A549 treated with AZD9567 at 1 μM for 4 hours (cell line): Measurements from ENCODE around the gene TMEM203. TPM values are rescaled to one million over a fixed set of nuclear protein-coding genes. Genes with fewer than 3 reads are reported as not detected.

Experiments used
- total RNA-seq: library from RNA; stranded (reverse); fragments of 200-300 nt; extraction: Qiagen RNA extraction; gene quantifications from 5 replicates; pipeline ENCODE4 v1.2.3, GENCODE V29; 2022; ENCODE audit not compliant: insufficient read depth

TMEM203 gene
- 32.0 to 48.4 TPM (median 46.4 TPM) in 5 replicates for total RNA-seq

DNA sequence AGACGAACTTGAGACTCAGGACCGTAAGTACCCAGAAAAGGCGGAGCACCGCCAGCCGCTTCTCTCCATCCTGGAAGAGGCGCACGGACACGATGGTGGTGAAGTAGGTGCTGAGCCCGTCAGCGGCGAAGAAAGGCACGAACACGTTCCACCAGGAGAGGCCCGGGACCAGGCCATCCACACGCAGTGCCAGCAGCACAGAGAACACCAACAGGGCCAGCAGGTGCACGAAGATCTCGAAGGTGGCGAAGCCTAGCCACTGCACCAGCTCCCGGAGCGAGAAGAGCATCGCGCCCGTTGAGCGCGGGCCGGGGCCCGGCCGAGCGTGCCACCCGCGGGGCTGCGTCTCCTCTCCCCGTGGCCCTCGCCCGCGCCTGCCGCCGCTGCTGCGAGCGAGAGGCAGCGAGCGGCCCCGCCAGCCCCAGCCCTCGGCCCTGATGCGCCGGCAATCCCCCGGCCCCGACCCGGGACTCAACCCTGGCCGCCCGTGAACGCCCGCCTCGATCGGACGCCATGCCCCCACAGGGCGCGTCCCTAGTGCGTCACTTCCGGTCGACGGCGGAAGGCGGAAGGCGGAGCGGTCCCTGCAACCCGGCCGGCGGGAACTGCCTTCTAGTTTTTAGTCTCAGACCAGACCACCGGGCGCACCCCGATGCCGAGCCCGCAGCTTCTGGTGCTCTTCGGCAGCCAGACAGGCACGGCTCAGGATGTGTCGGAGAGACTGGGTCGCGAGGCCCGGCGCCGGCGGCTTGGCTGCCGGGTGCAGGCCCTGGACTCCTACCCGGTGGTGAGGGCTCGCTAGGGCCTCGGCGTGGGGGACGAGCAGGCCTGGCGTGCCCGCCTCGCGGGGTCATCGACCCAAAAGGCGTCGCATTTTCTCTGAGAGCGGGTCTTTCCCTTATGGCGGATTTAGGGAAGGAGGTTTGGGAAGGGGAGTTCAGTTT lies at the start of gene TMEM203, which contains the start of gene NDOR1:
TMEM203 (minus strand) TSS at position 523 of the 944 bp plus-strand sequence; CDS start at position 289, 234 bp downstream.
NDOR1 (plus strand) TSS at position 575 of the 944 bp plus-strand sequence; CDS start at position 653, 78 bp downstream.

DNA sequence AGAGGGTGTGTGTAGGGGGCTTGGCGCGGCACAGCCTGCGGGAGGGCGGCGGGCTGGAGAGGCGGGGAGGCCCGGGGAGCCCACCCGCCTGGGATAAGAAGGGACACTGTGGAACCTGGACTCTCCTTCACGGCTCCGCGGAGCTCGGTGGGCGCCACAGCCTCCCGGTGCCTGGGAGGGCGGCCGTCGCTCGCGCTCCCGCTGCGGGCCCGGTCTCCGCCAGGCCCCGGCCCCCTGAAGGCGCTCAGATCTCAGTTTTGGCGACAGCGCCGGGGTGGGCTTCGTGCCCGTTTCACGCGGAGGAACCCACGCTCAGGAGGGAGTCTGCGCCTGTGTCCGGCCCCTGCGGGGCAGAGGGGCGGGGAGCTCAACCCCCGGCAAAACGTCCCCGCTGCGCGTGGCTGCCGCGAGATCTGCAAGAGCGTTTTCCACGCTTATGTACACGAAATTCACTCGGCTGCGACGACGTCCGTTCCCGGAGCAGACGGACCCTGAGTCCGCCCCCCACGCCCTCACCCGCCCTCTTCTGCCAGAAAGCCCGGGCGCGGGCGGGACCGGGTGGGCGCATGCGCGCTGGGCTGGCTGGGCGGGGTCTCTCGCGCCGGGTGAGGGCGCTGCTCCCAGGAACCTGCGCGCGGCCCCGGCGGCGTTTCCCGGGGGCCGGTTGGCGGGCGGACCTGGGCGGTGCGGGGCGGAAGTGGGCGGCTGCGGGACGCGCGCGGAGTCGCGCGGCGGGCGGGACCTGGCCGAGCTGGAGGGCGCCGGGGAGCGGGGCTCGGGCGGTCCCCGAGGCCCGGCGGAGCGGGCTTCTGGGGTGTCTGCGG lies 49.4 kb upstream of the TMEM203 start, which contains the start of gene NELFB:
NELFB (plus strand) TSS at position 704 of the 824 bp plus-strand sequence.

GRCh38 chr9:137251194-137251461 lies 45.7 kb upstream of the TMEM203 start, which contains the start of gene STPG3:
TSS of gene STPG3 (plus strand) at chr9:137251286. CDS start at chr9:137251287, 1 bp downstream.

DNA sequence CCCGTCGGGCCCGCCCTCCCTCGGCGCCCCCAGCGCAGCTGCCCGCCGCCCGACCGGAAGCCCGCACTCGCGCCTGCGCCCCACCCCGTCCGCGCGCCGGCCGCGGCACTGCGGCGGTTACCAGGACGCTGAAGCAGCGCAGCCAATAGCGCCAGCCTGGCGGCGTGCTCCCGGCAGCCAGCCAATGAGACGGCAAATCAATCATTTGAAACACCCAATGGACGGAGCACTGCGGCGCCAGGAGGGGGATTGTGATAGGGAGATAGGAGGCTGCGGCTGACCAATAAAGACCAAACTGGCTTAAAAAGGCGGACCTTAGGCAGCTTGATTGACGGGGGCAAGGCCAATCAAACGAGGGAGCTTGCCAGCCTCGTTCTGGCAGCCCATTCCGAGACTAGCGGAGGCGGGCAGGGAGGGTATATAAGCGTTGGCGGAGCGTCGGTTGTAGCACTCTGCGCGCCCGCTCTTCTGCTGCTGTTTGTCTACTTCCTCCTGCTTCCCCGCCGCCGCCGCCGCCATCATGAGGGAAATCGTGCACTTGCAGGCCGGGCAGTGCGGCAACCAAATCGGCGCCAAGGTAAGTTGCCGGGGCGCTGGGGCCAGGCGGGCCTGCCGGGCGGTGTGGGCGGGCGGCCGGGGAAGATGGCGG lies 35.5 kb upstream of the TMEM203 start, which contains the start of gene TUBB4B:
TUBB4B (plus strand) TSS at position 447 of the 649 bp plus-strand sequence; CDS start at position 521, 74 bp downstream.

GRCh38 chr9:137230705-137231371 lies 25.4 kb upstream of the TMEM203 start, which contains the start of gene SLC34A3:
TSS of gene SLC34A3 (plus strand) at chr9:137230901. CDS start at chr9:137231703, 802 bp downstream.

DNA sequence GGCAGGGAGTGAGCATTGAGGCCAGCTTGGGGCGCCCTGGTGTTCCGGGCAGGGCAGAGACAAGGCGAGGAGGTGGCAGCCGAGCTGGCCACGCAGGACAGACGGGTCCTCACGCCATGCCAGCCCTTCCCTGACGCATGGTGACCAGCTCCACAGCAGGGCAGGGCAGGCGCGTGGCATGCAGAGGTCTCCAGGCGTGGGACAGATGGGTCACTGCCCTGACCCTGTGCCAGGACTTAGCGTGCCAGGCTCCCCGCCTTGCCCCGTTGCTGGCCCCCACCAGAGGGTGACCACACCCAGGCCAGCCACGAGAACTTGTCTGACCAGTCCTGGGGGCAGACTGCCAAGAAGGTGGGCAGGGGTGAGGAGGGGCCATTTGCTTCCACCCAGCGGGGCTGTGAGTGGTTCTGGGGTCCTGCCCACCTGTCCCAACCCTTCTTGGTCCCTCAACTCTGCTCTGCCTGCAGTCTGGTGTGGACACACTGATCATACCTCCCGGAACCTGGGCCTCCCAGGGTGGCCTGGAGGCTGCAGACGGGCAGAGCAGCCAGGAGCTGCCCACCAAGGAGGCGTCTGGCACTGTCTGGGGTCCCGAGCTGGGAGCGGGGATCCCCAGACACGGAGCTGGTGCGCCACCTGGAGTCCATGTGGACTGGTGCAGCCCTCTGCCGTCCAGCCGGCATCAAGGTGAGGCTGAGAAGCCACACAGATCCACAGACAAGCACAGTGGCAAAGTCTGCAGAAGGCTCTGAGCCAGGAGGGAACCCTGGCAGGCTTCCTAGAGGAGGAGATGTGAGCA lies 21.8 kb upstream of the TMEM203 start, which contains the start of gene RNF224:
RNF224 (plus strand) TSS at position 449 of the 799 bp plus-strand sequence. CDS start 834 bp downstream, outside the sequence.

DNA sequence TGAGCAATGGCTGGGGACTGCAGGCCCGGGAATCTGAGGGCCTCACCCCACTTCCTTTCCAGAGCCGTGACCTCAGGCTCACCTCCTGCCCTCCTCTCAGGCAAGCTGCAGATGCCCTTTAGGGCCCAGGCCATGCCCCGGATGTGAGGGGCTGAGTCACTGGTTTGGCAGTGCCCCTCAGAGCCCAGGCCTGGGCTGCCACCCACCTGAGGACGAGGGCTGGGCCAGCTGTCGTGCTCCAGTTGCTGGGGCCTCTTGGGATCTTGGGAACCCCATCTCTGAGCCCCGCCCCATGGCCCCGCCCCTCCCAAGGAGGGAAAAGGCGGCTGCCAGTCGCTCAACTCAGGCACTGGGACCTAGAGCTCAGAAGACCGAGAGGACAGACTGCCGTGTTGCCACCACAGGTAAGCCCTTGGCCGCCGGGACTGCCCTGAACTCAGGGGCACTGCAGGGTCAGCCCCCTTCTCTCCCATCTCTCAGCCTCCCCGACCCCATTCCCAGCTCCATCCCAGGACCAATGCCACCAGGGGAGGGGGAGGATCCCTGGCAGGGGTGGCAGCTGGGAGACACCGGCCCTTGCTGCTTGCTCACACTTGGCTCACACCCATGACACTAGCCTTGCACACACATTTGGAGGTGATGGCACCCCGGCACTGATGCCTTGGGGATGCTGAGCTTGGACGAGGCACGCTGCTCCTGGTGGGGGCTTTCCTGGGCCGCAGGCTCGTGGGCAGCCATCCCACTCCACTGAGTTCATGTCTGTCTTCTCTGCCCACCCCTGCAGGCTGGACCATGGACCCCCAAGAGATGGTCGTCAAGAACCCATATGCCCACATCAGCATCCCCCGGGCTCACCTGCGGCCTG lies 19.6 kb upstream of the TMEM203 start, which contains the start of gene CYSRT1:
CYSRT1 (plus strand) TSS at position 345 of the 865 bp plus-strand sequence; CDS start at position 793, 448 bp downstream.

DNA sequence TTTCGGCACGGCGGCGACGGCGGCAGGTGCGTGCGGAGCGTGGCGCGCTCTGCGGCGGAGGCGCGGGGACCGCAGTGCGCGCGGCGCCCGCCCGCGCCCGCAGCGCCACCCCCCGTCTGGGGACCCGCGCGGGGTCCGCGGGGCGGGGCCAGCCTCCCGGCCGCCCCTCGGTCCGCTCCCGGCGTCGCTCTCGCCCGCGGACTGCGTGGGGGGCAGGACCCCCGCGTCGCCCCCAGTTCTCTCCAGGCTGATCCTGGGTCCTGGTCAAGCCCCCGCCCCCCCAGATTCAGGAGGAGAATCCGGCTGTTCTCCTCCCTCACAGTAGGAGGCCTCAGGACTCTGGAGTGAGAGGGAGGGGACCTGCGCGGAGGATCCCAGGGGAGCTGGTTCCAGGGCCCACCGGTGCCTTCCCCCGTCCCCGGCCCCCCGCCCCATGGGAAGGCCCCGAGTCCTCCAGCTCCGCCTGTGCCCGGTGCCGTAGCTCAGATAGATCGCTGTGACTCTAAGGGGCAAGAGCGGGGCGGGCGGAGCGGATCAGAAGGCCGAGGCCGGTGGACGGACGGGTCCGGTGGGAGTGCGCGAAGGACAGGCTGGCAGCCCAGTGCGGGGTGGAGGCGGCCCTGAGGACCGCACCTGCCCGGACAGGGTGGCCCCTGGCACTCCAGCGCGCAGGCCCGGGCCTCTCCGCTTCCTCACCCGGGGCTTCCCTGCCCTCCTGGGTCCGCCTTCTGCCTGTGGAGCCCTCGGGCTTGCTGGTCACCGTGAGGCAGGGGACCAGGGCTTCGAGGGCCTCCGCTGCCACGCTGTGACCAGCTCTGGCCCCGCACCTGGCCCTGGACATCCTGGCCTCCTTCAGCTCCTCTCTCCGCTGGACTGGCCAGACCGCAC lies 17.0 kb upstream of the TMEM203 start, which contains the start of gene RNF208:
RNF208 (minus strand) TSS at position 51 of the 888 bp plus-strand sequence. CDS start 1,028 bp downstream, outside the sequence.

DNA sequence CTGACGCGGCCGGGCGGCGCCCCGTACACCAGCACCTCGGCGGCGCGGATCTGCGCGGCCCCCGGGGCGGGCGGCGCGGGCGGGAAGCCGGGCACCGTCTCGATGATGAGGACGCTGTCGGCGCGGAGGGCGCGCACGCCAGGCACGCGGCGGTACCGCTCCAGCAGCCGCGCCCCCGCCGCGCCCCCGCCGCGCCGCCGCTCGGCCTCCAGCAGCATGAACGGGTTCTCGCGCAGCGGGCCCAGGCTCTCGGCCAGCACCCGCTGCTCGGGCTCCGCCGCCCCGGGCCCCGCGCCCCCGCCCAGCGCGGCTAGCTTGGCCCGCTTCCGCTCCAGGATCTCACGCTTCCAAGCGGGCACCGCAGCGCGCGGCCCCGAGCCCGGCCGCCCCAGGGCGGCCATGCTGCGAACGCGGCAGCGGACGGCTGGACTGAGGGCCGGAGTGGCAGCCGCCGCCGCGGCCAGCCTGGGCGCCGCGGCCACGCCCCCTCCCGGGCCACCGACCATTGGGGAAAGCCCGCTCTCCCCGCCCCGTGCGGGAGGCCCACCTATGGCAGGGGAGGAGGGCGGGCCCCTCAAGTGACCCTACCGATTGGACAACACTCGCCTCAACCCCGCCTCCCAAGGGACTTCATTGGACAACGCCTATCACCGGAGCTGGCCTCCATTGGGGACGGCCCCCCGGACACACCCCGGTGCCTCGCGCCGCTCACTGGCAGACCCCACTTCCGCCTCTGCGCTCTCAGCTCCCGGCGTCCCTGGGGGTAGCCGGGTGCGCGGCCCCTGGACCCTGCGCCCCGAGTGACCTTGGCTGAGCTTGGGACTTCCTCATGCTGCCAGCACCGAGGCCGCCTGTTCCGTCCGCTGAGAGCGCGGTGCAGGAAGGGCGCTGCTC lies 4.9 kb downstream of the TMEM203 start, which contains the start of gene TPRN:
TPRN (minus strand) TSS at position 431 of the 894 bp plus-strand sequence; CDS start at position 401, 30 bp downstream.

GRCh38 chr9:137188490-137189296 lies 16.8 kb downstream of the TMEM203 start, which contains the start of the genes ANAPC2 and SSNA1:
TSS of gene ANAPC2 (minus strand) at chr9:137188560. CDS start at chr9:137188532, 28 bp downstream.
TSS of gene SSNA1 (plus strand) at chr9:137188676. CDS start at chr9:137188727, 51 bp downstream.

GRCh38 chr9:137169896-137170358 lies 35.5 kb downstream of the TMEM203 start, which contains the start of gene LRRC26:
TSS of gene LRRC26 (minus strand) at chr9:137170051. CDS start at chr9:137169943, 108 bp downstream.

